Measurements from ENCODE around the gene SLC44A3. TPM values are rescaled to one million over a fixed set of nuclear protein-coding genes. Genes with fewer than 3 reads are reported as not detected.

SLC44A3 gene
- total RNA-seq, 4 donors from 2014 or later, result 4.0 to 6.7 (median 5.4) TPM

GRCh38 chr1:94928293-94928939 is 108.3 kb downstream of the SLC44A3 start:
- peak overlapping the region; percentile 86 to 99 (median 98) for H3K27ac ChIP-seq
- TF ChIP-seq CTCF (IDR thresholded peaks at IDR 0.05) (no peak), POLR2A (IDR thresholded peaks at IDR 0.05) (no peak)
- no peak overlapping the region for H3K4me3 ChIP-seq (replicated peaks in 1 of 3)
- no peaks in the 10 kb centered on the region for H3K27me3 ChIP-seq
- intact Hi-C loops (cut with DNase I), result loop anchor here (5.0 kb wide), 1 partner anchor 114 kb away; no protein-coding TSS in a partner anchor
- H3K4me1 ChIP-seq, result peaks cover 32 to 45% of the 10 kb centered on the region in 2 donors
- no peaks in the 10 kb centered on the region for H3K9me3 ChIP-seq
- 77 to 84% methylated on average over 7 of the region's 7 CpGs for WGBS, 2 donors
- DNase-seq, result no peak
- no peaks in the 10 kb centered on the region for H3K36me3 ChIP-seq

- no peak for DNase-seq
- Histone ChIP-seq H3K27ac (peak overlapping the region in 2 of 3 donors; percentile 98 to 99), H3K4me3 (replicated peaks in 1 of 3) (no peak overlapping the region), H3K9me3 (no peaks in the 10 kb centered on the region), H3K4me1 (peaks cover 21 to 34% of the 10 kb centered on the region in 2 donors), H3K36me3 (no peaks in the 10 kb centered on the region), H3K27me3 (no peaks in the 10 kb centered on the region)
- intact Hi-C loops (cut with DNase I), result loop anchor here (5.0 kb wide), 1 partner anchor 113 kb away; no protein-coding TSS in a partner anchor
- WGBS, 2 donors, result 61% methylated on average over 11 of the region's 11 CpGs
- TF ChIP-seq POLR2A (IDR thresholded peaks at IDR 0.05) (no peak), CTCF (IDR thresholded peaks at IDR 0.05) (no peak)
Observed at GRCh38 chr1:94929351-94930217, 109.4 kb downstream of the SLC44A3 start.

GRCh38 chr1:94931254-94931841 is 111.2 kb downstream of the SLC44A3 start:
- H3K4me1 ChIP-seq, result peaks cover 26 to 41% of the 10 kb centered on the region in 2 donors

GRCh38 chr1:94934551-94934950 is 114.4 kb downstream of the SLC44A3 start:
- H3K27me3 ChIP-seq, result no peaks in the 10 kb centered on the region
- no peak for DNase-seq
- no peak overlapping the region for H3K4me3 ChIP-seq (replicated peaks in 1 of 3)
- 77 to 81% methylated on average over 2 of the region's 2 CpGs for WGBS, 2 donors
- no peak overlapping the region for H3K27ac ChIP-seq
- no peaks in the 10 kb centered on the region for H3K9me3 ChIP-seq
- TF ChIP-seq CTCF (IDR thresholded peaks at IDR 0.05) (no peak), POLR2A (IDR thresholded peaks at IDR 0.05) (no peak)
- no peaks in the 10 kb centered on the region for H3K36me3 ChIP-seq
- intact Hi-C loops (cut with DNase I), result no loop called here
- H3K4me1 ChIP-seq, result peaks cover 28 to 44% of the 10 kb centered on the region in 2 donors

More at GRCh38 chr1:94931254-94931841, 111.2 kb downstream of the SLC44A3 start:
- Histone ChIP-seq H3K36me3 (no peaks in the 10 kb centered on the region), H3K9me3 (no peaks in the 10 kb centered on the region), H3K4me3 (replicated peaks in 1 of 3) (no peak overlapping the region), H3K27me3 (no peaks in the 10 kb centered on the region), H3K27ac (no peak overlapping the region)
- intact Hi-C loops (cut with DNase I), result no loop called here
- TF ChIP-seq CTCF (IDR thresholded peaks at IDR 0.05) (no peak), POLR2A (IDR thresholded peaks at IDR 0.05) (no peak)
- WGBS, 2 donors, result 98 to 99% methylated on average over 7 of the region's 7 CpGs
- DNase-seq, result no peak
